ENCODE measurements around the gene TBC1D24.
"Not testable (repeated sequence)": the region's sequence is repeated elsewhere in the genome, so short reads cannot be mapped to it uniquely, and the experiment has no call there.

TBC1D24 gene

DNA sequence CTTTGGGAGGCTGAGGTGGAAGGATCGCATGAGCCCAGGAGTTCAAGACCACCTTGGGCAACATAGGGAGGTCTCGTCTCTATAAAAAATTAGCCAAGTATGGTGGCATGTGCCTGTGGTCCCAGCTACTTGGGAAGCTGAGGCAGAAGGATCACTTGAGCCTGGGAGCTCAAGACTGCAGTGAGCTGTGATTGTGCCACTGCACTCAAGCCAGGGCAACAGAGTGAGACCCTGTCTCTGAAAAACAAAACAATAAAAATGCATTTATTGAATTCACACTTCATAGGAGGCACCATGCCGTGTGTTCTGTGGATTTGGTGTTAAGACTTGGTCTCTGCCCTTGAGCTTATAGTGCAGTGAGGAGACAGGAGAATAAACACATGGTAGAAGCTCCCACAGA lies 2.4 kb downstream of the TBC1D24 start:
- no peak overlapping the region for H3K4me3 ChIP-seq (ENCODE audit: low read length)

DNA sequence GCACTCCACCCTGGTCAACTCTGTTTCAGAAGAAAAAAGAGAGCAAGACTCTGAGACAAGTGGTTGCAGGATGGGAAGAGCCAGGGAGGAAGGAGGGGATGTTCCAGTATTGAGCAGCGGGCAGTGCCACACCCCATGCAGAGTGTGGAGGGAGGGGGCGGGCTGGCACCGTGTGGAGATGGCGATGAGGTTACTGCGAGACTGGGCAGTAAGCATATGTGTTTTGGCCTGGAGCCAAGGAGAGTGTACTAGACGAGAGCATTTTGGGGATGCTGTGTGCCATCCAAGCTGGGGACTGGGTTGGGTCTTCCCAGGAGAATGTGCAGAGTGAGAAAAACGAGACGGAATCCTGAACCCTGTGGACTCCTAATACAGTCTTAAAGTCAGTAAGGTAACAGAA lies 3.4 kb downstream of the TBC1D24 start:
- Histone ChIP-seq H3K27me3 (replicated peaks; ENCODE audit: control insufficient read depth, insufficient read depth, low read length) (no peaks in the 10 kb centered on the region), H3K4me3 (ENCODE audit: low read length) (no peak overlapping the region), H3K9me3 (ENCODE audit: control insufficient read depth, low read length) (no peaks in the 10 kb centered on the region), H3K4me1 (ENCODE audit: control insufficient read depth, insufficient read depth, low read length) (peaks cover 16% of the 10 kb centered on the region), H3K36me3 (ENCODE audit: control insufficient read depth, insufficient read depth, low read length, severe bottlenecking) (no peaks in the 10 kb centered on the region), H3K9ac (ENCODE audit: low read length) (no peak overlapping the region)
- DNase-seq (ENCODE audit: low read depth), result no peak

More for the DNA sequence above, 2.4 kb downstream of the TBC1D24 start:
- no peak for DNase-seq (ENCODE audit: low read depth)
- Histone ChIP-seq H3K9me3 (ENCODE audit: control insufficient read depth, low read length) (no peaks in the 10 kb centered on the region), H3K9ac (ENCODE audit: low read length) (no peak overlapping the region), H3K4me1 (ENCODE audit: control insufficient read depth, insufficient read depth, low read length) (peaks cover 7% of the 10 kb centered on the region), H3K27me3 (replicated peaks; ENCODE audit: control insufficient read depth, insufficient read depth, low read length) (no peaks in the 10 kb centered on the region), H3K36me3 (ENCODE audit: control insufficient read depth, insufficient read depth, low read length, severe bottlenecking) (no peaks in the 10 kb centered on the region)

GRCh38 chr16:2479996-2480395 lies 5.1 kb downstream of the TBC1D24 start:
- not testable (repeated sequence) for H3K4me3 ChIP-seq (ENCODE audit: low read length); H3K9ac ChIP-seq (ENCODE audit: low read length); DNase-seq (ENCODE audit: low read depth); H3K27me3 ChIP-seq (replicated peaks; ENCODE audit: control insufficient read depth, insufficient read depth, low read length); H3K36me3 ChIP-seq (ENCODE audit: control insufficient read depth, insufficient read depth, low read length, severe bottlenecking); H3K9me3 ChIP-seq (ENCODE audit: control insufficient read depth, low read length)
- H3K4me1 ChIP-seq (ENCODE audit: control insufficient read depth, insufficient read depth, low read length), result peaks cover 25% of the 10 kb centered on the region

DNA sequence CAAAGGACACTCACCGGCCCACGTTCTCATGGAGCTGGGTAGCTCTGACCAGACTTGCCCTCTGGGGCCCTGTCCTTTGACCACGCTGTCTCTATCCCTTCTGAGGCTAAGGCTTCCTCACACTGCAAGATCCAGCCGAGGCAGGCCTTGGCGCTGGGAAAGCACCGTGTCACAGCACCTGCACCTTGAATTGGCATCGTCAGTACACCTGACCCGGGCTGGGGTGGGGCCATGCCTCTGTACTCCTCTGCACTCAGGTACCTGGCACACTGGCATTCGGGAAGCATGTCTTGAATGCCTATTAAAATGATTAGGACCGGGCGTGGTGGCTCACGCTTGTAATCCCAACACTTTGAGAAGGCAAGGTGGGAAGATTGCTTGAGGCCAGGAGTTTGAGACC lies 6.0 kb downstream of the TBC1D24 start:
- Histone ChIP-seq H3K36me3 (ENCODE audit: control insufficient read depth, insufficient read depth, low read length, severe bottlenecking) (no peaks in the 10 kb centered on the region), H3K4me3 (ENCODE audit: low read length) (no peak overlapping the region), H3K4me1 (ENCODE audit: control insufficient read depth, insufficient read depth, low read length) (peaks cover 25% of the 10 kb centered on the region), H3K9me3 (ENCODE audit: control insufficient read depth, low read length) (no peaks in the 10 kb centered on the region), H3K9ac (ENCODE audit: low read length) (no peak overlapping the region), H3K27me3 (replicated peaks; ENCODE audit: control insufficient read depth, insufficient read depth, low read length) (no peaks in the 10 kb centered on the region)
- DNase-seq (ENCODE audit: low read depth), result no peak

DNA sequence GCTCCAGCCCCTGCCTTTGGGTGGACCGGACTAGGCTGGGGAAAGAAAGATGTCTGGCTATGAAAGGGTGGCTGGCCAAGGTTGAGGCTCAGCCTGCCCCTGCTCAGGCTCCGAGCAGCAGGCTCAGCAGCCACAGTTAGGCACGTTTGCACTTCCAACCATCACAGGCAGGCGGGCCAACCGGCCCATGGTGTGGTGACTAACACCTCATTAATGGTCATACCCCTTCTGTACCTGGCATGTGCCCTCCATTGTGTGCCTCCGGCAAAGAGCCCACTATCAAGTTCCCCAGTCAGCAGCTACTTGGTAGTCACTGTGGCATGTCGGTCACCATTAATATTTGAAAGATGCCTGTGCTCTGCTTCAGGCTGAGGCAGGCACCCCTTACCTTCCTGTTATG lies 6.7 kb downstream of the TBC1D24 start:
- Histone ChIP-seq H3K27me3 (replicated peaks; ENCODE audit: control insufficient read depth, insufficient read depth, low read length) (no peaks in the 10 kb centered on the region), H3K4me1 (ENCODE audit: control insufficient read depth, insufficient read depth, low read length) (peaks cover 22% of the 10 kb centered on the region), H3K9ac (ENCODE audit: low read length) (no peak overlapping the region)

DNA sequence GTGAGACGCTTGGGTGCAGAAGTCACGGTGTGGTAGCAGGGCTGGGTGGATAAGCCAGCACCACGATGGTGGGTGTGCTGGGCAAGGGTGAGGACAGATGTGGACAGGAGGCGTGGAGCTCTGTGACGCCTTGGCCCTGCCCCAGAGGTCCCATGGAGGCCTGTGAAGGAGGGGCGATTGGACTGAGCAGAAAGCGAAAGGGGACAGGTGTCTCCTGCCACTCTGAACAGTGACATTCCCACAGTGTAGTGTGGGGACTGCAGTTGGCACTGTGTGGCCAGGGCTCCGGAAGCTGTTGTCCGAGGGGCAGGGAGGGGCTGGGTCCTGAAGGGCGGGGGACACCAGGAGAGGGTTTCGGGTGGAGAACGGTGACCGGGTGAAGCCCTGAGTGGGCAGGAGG lies 7.3 kb downstream of the TBC1D24 start:
- Histone ChIP-seq H3K4me3 (ENCODE audit: low read length) (no peak overlapping the region), H3K9ac (ENCODE audit: low read length) (peak overlapping the region; percentile 76), H3K27me3 (replicated peaks; ENCODE audit: control insufficient read depth, insufficient read depth, low read length) (no peaks in the 10 kb centered on the region), H3K4me1 (ENCODE audit: control insufficient read depth, insufficient read depth, low read length) (peaks cover 22% of the 10 kb centered on the region), H3K36me3 (ENCODE audit: control insufficient read depth, insufficient read depth, low read length, severe bottlenecking) (no peaks in the 10 kb centered on the region), H3K9me3 (ENCODE audit: control insufficient read depth, low read length) (no peaks in the 10 kb centered on the region)
- no peak for DNase-seq (ENCODE audit: low read depth)

More for the DNA sequence above, 6.7 kb downstream of the TBC1D24 start:
- Histone ChIP-seq H3K4me3 (ENCODE audit: low read length) (no peak overlapping the region), H3K36me3 (ENCODE audit: control insufficient read depth, insufficient read depth, low read length, severe bottlenecking) (no peaks in the 10 kb centered on the region), H3K9me3 (ENCODE audit: control insufficient read depth, low read length) (no peaks in the 10 kb centered on the region)
- DNase-seq (ENCODE audit: low read depth), result no peak

- peak overlapping the region; percentile 76 for H3K9ac ChIP-seq (ENCODE audit: low read length)
- H3K4me3 ChIP-seq (ENCODE audit: low read length), result peak overlapping the region; percentile 58
- H3K27me3 ChIP-seq (replicated peaks; ENCODE audit: control insufficient read depth, insufficient read depth, low read length), result no peaks in the 10 kb centered on the region
- DNase-seq (ENCODE audit: low read depth), result peak; percentile 48
- H3K4me1 ChIP-seq (ENCODE audit: control insufficient read depth, insufficient read depth, low read length), result peaks cover 22% of the 10 kb centered on the region
- H3K9me3 ChIP-seq (ENCODE audit: control insufficient read depth, low read length), result no peaks in the 10 kb centered on the region
- no peaks in the 10 kb centered on the region for H3K36me3 ChIP-seq (ENCODE audit: control insufficient read depth, insufficient read depth, low read length, severe bottlenecking)
These were observed 8.0 kb downstream of the TBC1D24 start for GRCh38 chr16:2482708-2483534.

- no peak for DNase-seq (ENCODE audit: low read depth)
- Histone ChIP-seq H3K36me3 (ENCODE audit: control insufficient read depth, insufficient read depth, low read length, severe bottlenecking) (no peaks in the 10 kb centered on the region), H3K4me1 (ENCODE audit: control insufficient read depth, insufficient read depth, low read length) (peaks cover 22% of the 10 kb centered on the region), H3K4me3 (ENCODE audit: low read length) (no peak overlapping the region), H3K9me3 (ENCODE audit: control insufficient read depth, low read length) (no peaks in the 10 kb centered on the region), H3K9ac (ENCODE audit: low read length) (peak overlapping the region; percentile 76), H3K27me3 (replicated peaks; ENCODE audit: control insufficient read depth, insufficient read depth, low read length) (no peaks in the 10 kb centered on the region)
These were observed 9.3 kb downstream of the TBC1D24 start for GRCh38 chr16:2483939-2484897.

DNA sequence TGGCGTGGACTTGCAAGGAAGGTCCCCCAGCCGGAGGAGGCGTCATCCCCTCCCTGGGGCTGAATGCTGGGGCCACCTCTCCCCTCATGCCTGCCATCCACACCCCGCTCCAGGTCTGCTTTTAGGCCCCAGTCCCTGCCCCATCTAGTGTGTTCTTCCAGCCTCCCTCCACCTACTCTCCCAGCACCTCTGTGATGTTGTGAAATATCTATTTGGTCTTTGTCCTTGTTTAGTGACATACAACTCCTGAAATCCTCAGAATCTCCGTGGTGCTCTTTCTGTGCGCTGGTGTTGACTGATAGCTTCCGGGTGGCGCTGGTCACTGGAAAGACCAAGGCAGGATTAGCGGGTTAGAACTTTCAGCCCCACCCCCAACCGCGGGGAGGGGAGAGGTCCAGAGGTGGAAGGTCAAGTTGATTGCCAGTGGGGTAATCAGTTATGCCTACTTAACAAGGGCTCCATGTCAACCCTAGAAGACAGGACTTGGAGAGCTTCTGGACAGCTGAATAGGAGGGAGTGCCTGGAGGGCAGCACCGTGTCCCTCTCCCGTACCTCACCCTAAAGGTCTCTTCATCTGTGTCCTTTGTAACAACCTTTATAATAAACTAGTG lies 10.1 kb downstream of the TBC1D24 start:
- no peaks in the 10 kb centered on the region for H3K27me3 ChIP-seq (replicated peaks; ENCODE audit: control insufficient read depth, insufficient read depth, low read length)
- no peak overlapping the region for H3K4me3 ChIP-seq (ENCODE audit: low read length)
- H3K4me1 ChIP-seq (ENCODE audit: control insufficient read depth, insufficient read depth, low read length), result peaks cover 22% of the 10 kb centered on the region
- H3K36me3 ChIP-seq (ENCODE audit: control insufficient read depth, insufficient read depth, low read length, severe bottlenecking), result no peaks in the 10 kb centered on the region
- H3K9me3 ChIP-seq (ENCODE audit: control insufficient read depth, low read length), result no peaks in the 10 kb centered on the region
- no peak overlapping the region for H3K9ac ChIP-seq (ENCODE audit: low read length)
- DNase-seq (ENCODE audit: low read depth), result no peak

DNA sequence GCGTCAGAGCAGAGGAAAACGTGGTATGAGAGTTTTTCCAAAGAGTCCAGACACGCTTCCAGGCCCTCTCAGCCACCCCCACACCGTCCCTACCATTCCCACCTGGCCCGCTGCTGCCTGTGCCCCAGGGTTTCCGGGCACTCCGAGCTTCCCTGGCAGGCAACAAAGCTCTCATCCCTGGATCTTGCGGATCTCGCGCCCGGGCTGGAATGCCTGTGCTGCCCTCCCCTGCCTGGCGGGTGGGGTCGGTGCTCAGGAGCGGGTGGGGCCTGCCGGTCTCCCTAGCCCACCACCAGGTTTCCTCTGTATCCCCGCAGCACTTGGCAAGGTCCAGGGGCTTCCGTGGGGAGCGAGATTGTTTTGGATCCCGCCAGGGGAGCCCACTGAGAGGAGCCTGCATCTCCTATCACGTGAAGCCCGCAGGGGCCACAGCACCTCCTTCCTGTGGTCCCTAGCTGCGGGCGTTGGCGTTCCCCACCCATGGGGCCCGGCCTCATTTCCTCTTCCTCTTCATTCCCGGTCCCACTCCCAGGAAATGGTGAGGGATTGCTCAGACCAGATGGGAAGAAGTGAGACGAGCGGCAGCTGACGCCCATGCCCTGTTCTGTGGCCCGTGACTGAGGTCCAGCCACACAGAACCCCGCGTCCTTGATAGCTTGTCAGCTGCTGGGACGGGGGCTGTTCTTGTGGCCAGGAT lies 11.0 kb downstream of the TBC1D24 start:
- Histone ChIP-seq H3K27me3 (replicated peaks; ENCODE audit: control insufficient read depth, insufficient read depth, low read length) (no peaks in the 10 kb centered on the region), H3K4me1 (ENCODE audit: control insufficient read depth, insufficient read depth, low read length) (peaks cover 22% of the 10 kb centered on the region), H3K36me3 (ENCODE audit: control insufficient read depth, insufficient read depth, low read length, severe bottlenecking) (no peaks in the 10 kb centered on the region), H3K9ac (ENCODE audit: low read length) (no peak overlapping the region), H3K9me3 (ENCODE audit: control insufficient read depth, low read length) (no peaks in the 10 kb centered on the region), H3K4me3 (ENCODE audit: low read length) (no peak overlapping the region)
- DNase-seq (ENCODE audit: low read depth), result no peak
